GM12801 (cell line): ENCODE data around the gene HS3ST4.

ENCODE experiments used
- TF ChIP-seq, protein P1 (sequence below): IDR thresholded peaks from one replicate; pipeline ENCODE4 v1.5.1; 2011; ENCODE audit warnings: control low read depth; ENCODE audit not compliant: insufficient read length; ENCODE audit errors: extremely low read depth

HS3ST4 gene

DNA sequence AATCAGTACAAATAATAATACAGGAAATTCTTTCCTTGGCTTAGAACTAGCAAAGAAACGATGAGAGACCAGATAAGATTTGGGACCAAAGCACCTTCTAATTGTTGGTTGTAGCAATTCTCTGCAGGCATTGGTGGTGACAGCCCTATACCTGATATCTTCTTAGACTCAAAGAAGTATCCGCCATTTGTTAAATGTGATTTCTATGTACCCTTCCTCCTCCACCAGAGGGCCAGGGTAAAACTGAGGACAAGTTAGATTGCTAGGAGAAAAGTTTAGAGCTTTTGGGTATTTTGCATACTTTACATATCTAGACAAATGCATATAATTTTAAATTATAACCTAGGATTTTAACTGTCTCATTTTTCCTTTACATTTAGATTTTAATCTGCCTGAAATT, 304.3 kb downstream of the HS3ST4 start:
- TF ChIP-seq, protein P1, sequence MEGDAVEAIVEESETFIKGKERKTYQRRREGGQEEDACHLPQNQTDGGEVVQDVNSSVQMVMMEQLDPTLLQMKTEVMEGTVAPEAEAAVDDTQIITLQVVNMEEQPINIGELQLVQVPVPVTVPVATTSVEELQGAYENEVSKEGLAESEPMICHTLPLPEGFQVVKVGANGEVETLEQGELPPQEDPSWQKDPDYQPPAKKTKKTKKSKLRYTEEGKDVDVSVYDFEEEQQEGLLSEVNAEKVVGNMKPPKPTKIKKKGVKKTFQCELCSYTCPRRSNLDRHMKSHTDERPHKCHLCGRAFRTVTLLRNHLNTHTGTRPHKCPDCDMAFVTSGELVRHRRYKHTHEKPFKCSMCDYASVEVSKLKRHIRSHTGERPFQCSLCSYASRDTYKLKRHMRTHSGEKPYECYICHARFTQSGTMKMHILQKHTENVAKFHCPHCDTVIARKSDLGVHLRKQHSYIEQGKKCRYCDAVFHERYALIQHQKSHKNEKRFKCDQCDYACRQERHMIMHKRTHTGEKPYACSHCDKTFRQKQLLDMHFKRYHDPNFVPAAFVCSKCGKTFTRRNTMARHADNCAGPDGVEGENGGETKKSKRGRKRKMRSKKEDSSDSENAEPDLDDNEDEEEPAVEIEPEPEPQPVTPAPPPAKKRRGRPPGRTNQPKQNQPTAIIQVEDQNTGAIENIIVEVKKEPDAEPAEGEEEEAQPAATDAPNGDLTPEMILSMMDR = no peak

DNA sequence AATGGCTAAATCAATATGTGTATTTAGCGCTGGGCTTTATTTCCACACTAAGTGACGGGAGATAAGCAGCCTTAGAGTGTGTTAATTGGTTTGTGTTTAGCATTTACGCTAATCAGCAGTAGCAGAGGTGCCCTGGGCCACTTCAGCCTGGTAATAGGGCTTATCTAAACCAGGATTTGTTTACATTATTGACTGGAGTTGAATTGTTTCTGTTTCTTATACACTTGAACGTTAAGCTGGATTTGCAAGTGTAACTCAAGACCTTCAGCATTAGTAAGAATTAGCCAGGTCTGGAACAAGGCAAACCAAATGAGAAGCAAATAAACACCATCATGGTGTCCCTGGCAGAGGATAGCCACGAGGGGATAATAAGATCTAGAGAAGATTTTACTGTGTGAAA, 313.6 kb downstream of the HS3ST4 start:
- TF ChIP-seq, protein P1 = no peak

DNA sequence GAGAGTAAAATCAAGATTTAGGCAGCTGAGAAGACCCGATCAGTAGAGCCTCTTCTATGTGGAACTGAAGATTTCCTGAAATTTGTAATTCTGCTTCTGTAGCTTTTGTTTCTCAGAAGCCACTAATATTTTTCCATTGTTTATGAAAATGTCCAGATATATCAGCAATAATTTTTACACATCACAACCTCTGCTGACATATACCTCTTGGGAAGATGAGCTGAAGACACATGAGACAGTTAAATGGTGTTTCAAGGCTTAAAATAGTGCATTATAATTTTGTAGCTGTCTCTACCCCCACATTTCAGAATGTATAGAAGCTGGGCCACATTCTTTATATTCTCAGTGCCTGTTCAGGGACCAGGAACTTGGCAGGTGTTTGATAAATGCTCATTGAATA, 320.6 kb downstream of the HS3ST4 start:
- TF ChIP-seq, protein P1 = no peak

DNA sequence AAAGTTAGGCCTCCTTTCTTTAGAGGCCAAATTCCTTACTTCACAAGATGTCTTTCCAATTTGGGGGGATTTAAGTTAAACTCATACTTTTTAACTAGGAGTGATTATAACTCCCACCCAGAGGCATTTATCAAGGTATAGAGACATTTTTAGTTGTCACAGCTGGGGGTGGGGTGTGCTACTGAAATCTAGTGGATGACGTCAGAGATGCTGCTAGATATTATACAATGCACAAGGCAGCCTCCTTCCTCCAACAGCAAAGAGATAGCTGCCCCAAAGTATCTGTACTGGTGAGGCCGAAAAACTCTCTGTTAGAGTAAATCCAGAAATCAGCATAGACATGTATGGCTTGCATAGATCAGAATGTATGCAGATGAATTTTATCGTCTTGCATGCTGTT, 324.0 kb downstream of the HS3ST4 start:
- TF ChIP-seq, protein P1 = no peak

DNA sequence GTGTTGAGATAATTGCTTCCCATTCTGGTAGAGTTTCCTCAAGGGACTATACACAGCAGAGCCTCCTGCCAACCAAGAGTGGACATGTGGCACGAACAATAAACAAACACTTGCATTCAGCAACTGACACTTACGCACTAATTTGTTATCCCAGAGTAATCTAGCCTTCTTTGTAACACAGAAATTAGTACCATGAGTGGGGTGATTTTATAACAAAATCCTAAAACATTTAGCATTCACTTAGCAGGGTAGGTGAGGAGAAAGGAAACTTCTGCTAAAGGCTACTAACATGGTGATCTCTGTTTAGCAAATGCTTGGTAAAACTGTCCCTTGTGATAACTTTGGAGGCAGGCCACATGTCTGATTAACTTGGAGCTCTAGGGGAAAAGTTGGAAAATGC, 325.2 kb downstream of the HS3ST4 start:
- TF ChIP-seq, protein P1 = no peak

DNA sequence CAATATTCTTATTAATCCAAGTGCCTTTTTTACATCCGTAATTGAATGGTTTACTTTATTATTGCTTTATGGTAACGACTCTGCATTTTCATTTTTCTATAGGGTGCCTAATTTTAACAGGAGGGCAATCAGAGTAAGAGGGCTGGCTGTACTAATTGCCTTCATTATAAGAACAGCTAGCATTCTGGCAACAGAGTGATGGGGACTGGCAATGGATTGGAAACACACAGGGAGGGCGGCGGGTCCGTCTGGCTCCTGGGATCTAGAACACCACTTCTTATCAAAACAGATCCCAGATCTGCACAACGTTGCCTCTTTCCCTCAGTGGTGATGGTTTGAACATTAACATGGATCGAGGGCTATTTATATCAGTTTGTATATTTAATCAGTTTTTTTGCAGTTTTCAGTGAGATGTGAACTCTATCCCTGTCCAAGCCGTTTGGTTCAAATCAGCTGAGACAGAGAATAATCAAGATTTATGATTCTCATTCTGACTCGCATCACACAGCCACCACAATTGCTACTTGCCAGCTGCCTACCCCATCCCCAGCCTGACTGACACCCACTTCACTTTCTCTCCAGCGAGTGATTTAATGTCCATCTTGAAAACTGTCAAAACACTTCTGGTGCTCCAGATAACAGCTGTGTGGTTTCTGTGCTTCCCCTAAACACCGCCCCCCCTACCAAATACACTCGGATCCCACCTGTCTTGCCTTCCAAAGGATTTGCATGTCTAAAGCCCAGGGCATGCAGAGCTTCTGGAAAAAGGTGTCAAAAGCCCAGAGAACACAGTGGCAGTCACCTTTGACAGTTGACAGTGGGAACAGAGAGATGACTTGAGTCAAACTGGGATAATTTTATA, 327.9 kb downstream of the HS3ST4 start:
- TF ChIP-seq, protein P1 = no peak

DNA sequence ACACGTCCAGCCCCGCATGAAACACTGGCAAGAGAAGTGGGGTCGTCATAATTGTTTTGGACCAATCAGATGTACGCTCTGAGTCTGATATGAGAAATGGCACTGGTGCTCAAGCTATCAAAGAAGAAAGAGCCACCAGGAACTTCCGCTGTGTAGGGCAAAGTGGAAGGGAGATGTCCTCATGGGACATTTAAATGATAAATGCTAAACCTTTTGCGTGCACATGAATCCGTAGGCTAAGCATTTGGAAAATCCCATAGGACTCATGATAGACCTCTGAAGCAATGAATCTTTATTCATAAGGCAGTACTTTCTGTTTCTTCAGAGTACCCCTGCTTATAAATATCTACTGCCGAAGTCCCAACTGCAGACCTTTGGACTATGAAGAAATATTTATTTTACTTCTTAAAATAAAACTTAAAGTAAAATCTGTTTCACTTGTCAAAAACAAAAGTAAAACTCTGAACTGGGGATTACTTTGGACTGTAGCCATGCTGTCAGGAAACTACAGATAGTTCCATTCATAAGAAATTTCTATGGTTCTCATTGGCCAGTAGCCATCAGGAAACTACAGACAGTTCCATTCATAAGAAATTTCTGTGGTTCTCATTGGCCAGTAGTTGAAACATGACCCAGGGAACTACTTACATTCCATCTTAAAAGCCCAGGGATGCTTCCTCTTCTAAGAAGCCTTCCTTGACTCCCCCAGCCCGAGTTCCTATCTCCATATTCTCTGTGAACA, 335.1 kb downstream of the HS3ST4 start:
- TF ChIP-seq, protein P1 = no peak
